Measurements from ENCODE around the gene BAHCC1. TPM values are rescaled to one million over a fixed set of nuclear protein-coding genes. Genes with fewer than 3 reads are reported as not detected.

The BAHCC1 gene
- total and polyA plus RNA-seq, 2 of the 4 experiments (the other 2 are of a cell fraction) = 0.36 to 7.8 TPM

DNA sequence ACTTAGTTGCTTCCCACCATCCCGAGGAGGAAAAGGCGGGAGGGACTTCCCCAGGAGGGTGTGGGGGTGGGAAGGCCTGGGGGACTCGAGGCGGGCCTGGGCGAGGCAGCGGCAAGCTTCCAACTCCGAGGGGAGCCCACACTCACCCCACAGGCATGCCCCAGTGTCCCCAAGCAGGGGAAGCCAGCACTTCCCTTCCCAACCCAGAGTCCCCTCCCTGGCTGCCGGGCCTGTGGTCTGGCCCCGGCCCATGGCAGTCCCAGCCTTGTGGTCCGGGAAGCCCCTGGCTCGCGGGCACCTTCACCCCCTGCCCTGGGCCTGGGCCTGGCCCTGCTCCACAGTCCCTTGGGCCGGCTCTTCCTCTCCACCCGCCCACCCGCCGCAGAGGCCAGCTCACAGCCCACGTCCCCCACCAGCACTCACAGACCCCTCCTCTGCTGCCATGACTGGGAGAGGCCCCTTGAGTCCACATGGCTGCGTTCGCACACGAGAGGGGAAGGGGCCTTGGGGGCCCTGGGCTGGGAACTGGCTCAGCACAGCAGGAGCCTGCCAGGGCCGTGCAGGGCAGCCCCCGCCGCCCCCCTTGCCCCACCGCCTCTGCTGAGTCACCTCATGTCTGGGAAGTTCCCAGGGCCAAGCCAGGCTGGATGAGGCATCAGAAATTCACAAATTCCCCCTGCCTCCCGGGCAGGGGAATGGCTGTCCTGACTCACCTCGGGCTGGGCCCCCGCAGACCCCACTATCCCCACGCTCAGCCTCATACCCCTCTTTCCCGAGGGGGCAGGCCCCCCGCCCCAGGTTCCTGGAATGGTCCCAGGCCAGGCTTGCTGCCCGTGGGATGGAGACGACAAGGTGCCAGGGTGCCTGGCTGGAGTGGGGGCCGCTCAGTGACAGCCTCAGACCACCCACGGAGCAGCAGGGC, 27.8 kb downstream of the BAHCC1 start:
- Histone ChIP-seq H3K36me3 (ENCODE audit: control insufficient read depth, insufficient read depth, low read length) (no peaks in the 10 kb centered on the region; the same call in 1 of the 2 replicates), H3K9me3 (ENCODE audit: control insufficient read depth, insufficient read depth, low read length) (no peaks in the 10 kb centered on the region), H4K5ac (ENCODE audit: low read depth, low read length) (peak overlapping the region; percentile 88), H2BK15ac (ENCODE audit: low read depth, low read length) (peak overlapping the region; percentile 95; the same call in 2 of the 3 replicates), H4K8ac (ENCODE audit: low read depth in 2 of 2, low read length in 2 of 2) (peak overlapping the region; percentile 86 to 95), H3K27ac (ENCODE audit: insufficient read depth, low read length) (peak overlapping the region; percentile 98), H3K27me3 (ENCODE audit: control insufficient read depth, insufficient read depth, low read length) (no peaks in the 10 kb centered on the region), H3K14ac (replicated peaks; ENCODE audit: low read depth, low read length) (peak overlapping the region; percentile 96), H2BK5ac (ENCODE audit: low read depth, low read length, poor library complexity, severe bottlenecking) (peak overlapping the region; percentile 99), H3K4me2 (ENCODE audit: low read depth, low read length) (peak overlapping the region; percentile 61), H2AK9ac (replicated peaks; ENCODE audit: low read depth, low read length, poor library complexity) (peak overlapping the region; percentile 96), H4K91ac (ENCODE audit: insufficient read depth, low read depth, low read length) (peak overlapping the region; percentile 99), H3K23ac (ENCODE audit: low read depth, low read length) (peak overlapping the region; percentile 92), H4K20me1 (ENCODE audit: insufficient read depth, low read length) (peaks cover 8% of the 10 kb centered on the region), H2BK20ac (ENCODE audit: low read depth, low read length) (peak overlapping the region; percentile 93), H3K18ac (ENCODE audit: low read depth, low read length) (peak overlapping the region; percentile 87), H2AFZ (replicated peaks; ENCODE audit: low read length, poor library complexity) (peak overlapping the region; percentile 85), H3K4me3 (ENCODE audit: insufficient read depth, low read depth, low read length) (peak overlapping the region; percentile 15; the same call in 1 of the 2 replicates), H3K9ac (ENCODE audit: low read depth, low read length) (peak overlapping the region; percentile 67), H3K4me1 (ENCODE audit: control insufficient read depth, insufficient read depth, low read length) (peaks cover 44% of the 10 kb centered on the region), H3K79me1 (ENCODE audit: low read depth in 1 of 2, low read length in 2 of 2) (peaks cover 37 to 71% of the 10 kb centered on the region in 2 experiments), H3K9me1 (ENCODE audit: insufficient read depth, low read length) (peaks cover 26% of the 10 kb centered on the region), H3K56ac (ENCODE audit: extremely low read depth, insufficient read depth, low read length) (peak overlapping the region; percentile 86), H3K4ac (ENCODE audit: low read depth, low read length) (peak overlapping the region; percentile 99), H2BK120ac (ENCODE audit: low read depth, low read length) (peak overlapping the region; percentile 99), H2AK5ac (ENCODE audit: low read depth, low read length) (peak overlapping the region; percentile 100)
- ATAC-seq (ENCODE audit: low read depth) (peak; percentile 83), DNase-seq (peak; percentile 96)
- BruUV-seq (replicated peaks) = no TSS peak
- ChIA-PET POLR2A (ENCODE audit: unreplicated experiment) (no interaction called here), CTCF (interaction anchor here (1.3 kb wide), 1 partner anchor 62 kb away, joined by 3 read pairs; no protein-coding TSS in a partner anchor)
- dilution Hi-C loops (cut with HindIII; ENCODE audit: low sequenced_read_pairs, unreplicated experiment) (no loop called here), in situ Hi-C loops (cut with MboI; ENCODE audit: low sequenced_read_pairs) (no loop called here), intact Hi-C loops (cut with micrococcal nuclease) (loop anchor here (2.0 kb wide), 1 partner anchor 22 kb away; no protein-coding TSS in a partner anchor)
- 3% methylated on average over 5 of the region's 34 CpGs; no CpG with 5 or more reads in 1 of the 2 experiments for WGBS, 2 experiments (ENCODE audit: extremely low coverage in 2 of 2, insufficient read length in 1 of 2)
- no peak for TF ChIP-seq CEBPB (IDR thresholded peaks at IDR 0.05; ENCODE audit: low read depth, low read length)
- 0 out of 2 replicates have a peak, but pooled peaks have one; percentile 51 for TF ChIP-seq CHD1 (IDR thresholded peaks at IDR 0.05; ENCODE audit: low read depth, low read length)
- peak; percentile 93 for TF ChIP-seq FOS (IDR thresholded peaks at IDR 0.05; ENCODE audit: low read depth, low read length)
- TF ChIP-seq MAFK (IDR thresholded peaks at IDR 0.05; ENCODE audit: low read depth, low read length) = peak; percentile 32; the same call in 1 of the 2 replicates
- no peak; the same call in 1 of the 2 replicates for TF ChIP-seq RAD21 (IDR thresholded peaks at IDR 0.05; ENCODE audit: low read length)
- no peak for TF ChIP-seq USF2 (IDR thresholded peaks at IDR 0.05; ENCODE audit: low read depth, low read length)
- TF ChIP-seq RCOR1 (IDR thresholded peaks at IDR 0.05; ENCODE audit: insufficient replicate concordance, low read length) = no peak
- TF ChIP-seq RFX5 (IDR thresholded peaks at IDR 0.05; ENCODE audit: low read depth, low read length) = no peak
- TF ChIP-seq POLR2A (IDR thresholded peaks at IDR 0.05; ENCODE audit: low read depth, low read length) = peak; percentile 83; the same call in 1 of the 2 replicates
- TF ChIP-seq, protein P1, sequence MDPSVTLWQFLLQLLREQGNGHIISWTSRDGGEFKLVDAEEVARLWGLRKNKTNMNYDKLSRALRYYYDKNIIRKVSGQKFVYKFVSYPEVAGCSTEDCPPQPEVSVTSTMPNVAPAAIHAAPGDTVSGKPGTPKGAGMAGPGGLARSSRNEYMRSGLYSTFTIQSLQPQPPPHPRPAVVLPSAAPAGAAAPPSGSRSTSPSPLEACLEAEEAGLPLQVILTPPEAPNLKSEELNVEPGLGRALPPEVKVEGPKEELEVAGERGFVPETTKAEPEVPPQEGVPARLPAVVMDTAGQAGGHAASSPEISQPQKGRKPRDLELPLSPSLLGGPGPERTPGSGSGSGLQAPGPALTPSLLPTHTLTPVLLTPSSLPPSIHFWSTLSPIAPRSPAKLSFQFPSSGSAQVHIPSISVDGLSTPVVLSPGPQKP (IDR thresholded peaks at IDR 0.05; ENCODE audit: borderline replicate concordance, low read depth, low read length) = no peak
- TF ChIP-seq MXI1 (IDR thresholded peaks at IDR 0.05; ENCODE audit: borderline replicate concordance, low read depth, low read length) = no peak; the same call in 1 of the 2 replicates
- peak; percentile 91 for TF ChIP-seq NFE2L2 (IDR thresholded peaks at IDR 0.05; ENCODE audit: low read depth, low read length)
- no peak; the same call in 1 of the 2 replicates for TF ChIP-seq SMC3 (IDR thresholded peaks at IDR 0.05; ENCODE audit: low read depth, low read length)
- TF ChIP-seq BHLHE40 (IDR thresholded peaks at IDR 0.05; ENCODE audit: low read depth, low read length) = peak; percentile 13
- peak; percentile 75 for TF ChIP-seq MAZ (IDR thresholded peaks at IDR 0.05; ENCODE audit: borderline replicate concordance, low read depth, low read length)
